SK-N-SH (cell line): ENCODE data around the gene PXMP4. TPM values are rescaled to one million over a fixed set of nuclear protein-coding genes. Genes with fewer than 3 reads are reported as not detected.

Experiments used
- CTCF ChIA-PET: fragments of 300-600, 350-600 bp; formaldehyde crosslinking; extraction: SDS; loops from one replicate; lab custom pipeline; 2021; lab: Yijun Ruan, JAX
- POLR2A ChIA-PET: fragments of 350-600 bp; sonication (Branson Sonifier 250); formaldehyde crosslinking; extraction: SDS; loops from one replicate; lab custom pipeline; 2020; ENCODE audit warnings: antibody characterized with exemption, inconsistent platforms; lab: Yijun Ruan, JAX
- DNase-seq: peaks from one replicate; pipeline ENCODE4 v3.0.0; 2012
- H2AFZ ChIP-seq: fragments of 200-600 bp; sonication (generic); 2 replicates; pipeline ENCODE4 v1.8.1; 2016; ENCODE audit warnings: antibody characterized with exemption, mild to moderate bottlenecking, low read depth
- H3F3A ChIP-seq: fragments of 200-600 bp; sonication (generic); replicated peaks from 2 replicates; pipeline ENCODE3; 2016; ENCODE audit warnings: antibody characterized with exemption, mild to moderate bottlenecking; ENCODE audit not compliant: insufficient read depth
- H3K27ac ChIP-seq, 2 experiments: fragments of 200-500 bp in 1 of 2; fragments of 200-600 bp in 1 of 2; sonication (Bioruptor generic) in 1 of 2; sonication (generic), shearing (Covaris generic) in 1 of 2; 2 replicates each; pipeline versions ENCODE4 v1.5.1 to v1.6.1; 2014 to 2016; ENCODE audit warnings: low read depth in 2 of 2, inconsistent platforms in 1 of 2, low read length in 1 of 2, mild to moderate bottlenecking in 1 of 2, mixed read lengths in 1 of 2
- H3K27me3 ChIP-seq: fragments of 200-600 bp; sonication (generic), shearing (Covaris generic); 2 replicates; pipeline ENCODE4 v1.6.1; 2016; ENCODE audit warnings: mixed run types; ENCODE audit not compliant: insufficient read depth
- H3K36me3 ChIP-seq, 2 experiments: fragments of 200-500 bp in 1 of 2; fragments of 200-600 bp in 1 of 2; sonication (Bioruptor generic) in 1 of 2; sonication (generic) in 1 of 2; replicated peaks in 1 of 2; 2 replicates each; pipeline versions ENCODE3 to v1.5.1; 2014 to 2016; ENCODE audit warnings: low read length in 1 of 2, mild to moderate bottlenecking in 1 of 2; ENCODE audit not compliant: insufficient read depth in 2 of 2, control insufficient read depth in 1 of 2
- H3K4me1 ChIP-seq, 2 experiments: fragments of 200-500 bp in 1 of 2; fragments of 200-600 bp in 1 of 2; sonication (Bioruptor generic) in 1 of 2; sonication (generic), shearing (Covaris generic) in 1 of 2; 2 replicates each; pipeline versions ENCODE4 v1.5.1 to v1.6.1; 2014 to 2016; ENCODE audit warnings: low read depth in 1 of 2, low read length in 1 of 2, mixed run types in 1 of 2; ENCODE audit not compliant: insufficient read depth in 2 of 2, control insufficient read depth in 1 of 2
- H3K4me2 ChIP-seq: fragments of 200-600 bp; sonication (generic), shearing (Covaris generic); 2 replicates; pipeline ENCODE4 v1.6.1; 2017; ENCODE audit warnings: mixed run types
- H3K4me3 ChIP-seq, 2 experiments: fragments of 200-500 bp in 1 of 2; fragments of 200-600 bp in 1 of 2; sonication (Bioruptor generic) in 1 of 2; sonication (generic), shearing (Covaris generic) in 1 of 2; 2 replicates each; pipeline versions ENCODE4 v1.5.1 to v1.8.1; 2014 to 2016; ENCODE audit warnings: low read depth in 2 of 2, inconsistent platforms in 1 of 2, low read length in 1 of 2, mild to moderate bottlenecking in 1 of 2, mixed read lengths in 1 of 2, moderate library complexity in 1 of 2
- H3K79me2 ChIP-seq: fragments of 200-600 bp; sonication (generic); 2 replicates; pipeline ENCODE4 v1.8.1; 2017; ENCODE audit warnings: mild to moderate bottlenecking; ENCODE audit not compliant: insufficient read depth
- H3K9ac ChIP-seq: fragments of 200-600 bp; sonication (generic); 2 replicates; pipeline ENCODE4 v1.6.1; 2017; ENCODE audit warnings: mixed run types
- H3K9me2 ChIP-seq: fragments of 200-600 bp; sonication (generic); 2 replicates; pipeline ENCODE4 v1.6.1; 2017; ENCODE audit warnings: mixed run types
- H3K9me3 ChIP-seq: fragments of 200-600 bp; sonication (generic); 2 replicates; pipeline ENCODE4 v1.6.1; 2017; ENCODE audit warnings: mixed run types, mild to moderate bottlenecking, moderate library complexity
- H4K20me1 ChIP-seq: fragments of 200-600 bp; sonication (generic); 2 replicates; pipeline ENCODE4 v1.6.1; 2017; ENCODE audit warnings: mild to moderate bottlenecking, mixed run types; ENCODE audit not compliant: insufficient read depth
- CHD2 ChIP-seq: fragments of 150-350 bp; IDR thresholded peaks from 2 replicates; pipeline ENCODE4 v1.6.1; 2018; ENCODE audit warnings: low read length; ENCODE audit not compliant: partially characterized antibody
- EP300 ChIP-seq, 2 experiments: IDR thresholded peaks; 2 replicates each; pipeline versions ENCODE4 v1.4.0 to v1.6.1; 2012; ENCODE audit warnings: borderline replicate concordance in 1 of 2, low read depth in 1 of 2, low read length in 1 of 2
- EZH2phosphoT487 ChIP-seq: fragments of 200-600 bp; sonication (generic); IDR thresholded peaks from 2 replicates; pipeline ENCODE4 v1.6.1; 2017; ENCODE audit warnings: low read depth, mixed run types, mild to moderate bottlenecking, antibody characterized with exemption, moderate library complexity, borderline replicate concordance
- FOSL2 ChIP-seq: IDR thresholded peaks from 2 replicates; pipeline ENCODE4 v1.4.0; 2012; ENCODE audit warnings: low read depth, mild to moderate bottlenecking, moderate library complexity, borderline replicate concordance
- GATA2 ChIP-seq: sonication (generic); formaldehyde crosslinking; IDR thresholded peaks from 2 replicates; pipeline ENCODE4 v1.5.0; 2020; ENCODE audit warnings: mild to moderate bottlenecking, missing genetic modification reagents
- JUND ChIP-seq: IDR thresholded peaks from 2 replicates; pipeline ENCODE4 v1.4.0; 2012
- MEF2A ChIP-seq: IDR thresholded peaks from 2 replicates; pipeline ENCODE4 v1.4.0; 2012; ENCODE audit warnings: low read depth, borderline replicate concordance
- PBX3 ChIP-seq: IDR thresholded peaks from 2 replicates; pipeline ENCODE4; 2012
- RCOR1 ChIP-seq: fragments of 150-350 bp; IDR thresholded peaks from 2 replicates; pipeline ENCODE4 v1.6.1; 2017; ENCODE audit warnings: antibody characterized with exemption, low read length
- USF2 ChIP-seq: fragments of 150-350 bp; IDR thresholded peaks from 2 replicates; pipeline ENCODE4 v1.6.1; 2017; ENCODE audit warnings: antibody characterized with exemption, low read length, low read depth, borderline replicate concordance
- WGBS: methylation state at CpG from one replicate; pipeline ENCODE4 v1.1.6; 2017; ENCODE audit warnings: low lambda C conversion rate; 5-methylcytosine and 5-hydroxymethylcytosine counted together
- polyA plus RNA-seq, 3 experiments: library from polyadenylated mRNA; depleted of rRNA; stranded (reverse); fragments of >200 nt; gene quantifications; 2 replicates each; pipeline ENCODE4 v1.2.3, GENCODE V29; 2012
- TF ChIP-seq, protein P1 (sequence below): IDR thresholded peaks from 2 replicates; pipeline ENCODE4 v1.6.1; 2012; ENCODE audit warnings: mild to moderate bottlenecking, low read depth, low read length, moderate library complexity

The PXMP4 gene
- polyA plus RNA-seq, 1 of the 3 experiments (the other 2 are of a cell fraction) = 5.6 TPM

DNA sequence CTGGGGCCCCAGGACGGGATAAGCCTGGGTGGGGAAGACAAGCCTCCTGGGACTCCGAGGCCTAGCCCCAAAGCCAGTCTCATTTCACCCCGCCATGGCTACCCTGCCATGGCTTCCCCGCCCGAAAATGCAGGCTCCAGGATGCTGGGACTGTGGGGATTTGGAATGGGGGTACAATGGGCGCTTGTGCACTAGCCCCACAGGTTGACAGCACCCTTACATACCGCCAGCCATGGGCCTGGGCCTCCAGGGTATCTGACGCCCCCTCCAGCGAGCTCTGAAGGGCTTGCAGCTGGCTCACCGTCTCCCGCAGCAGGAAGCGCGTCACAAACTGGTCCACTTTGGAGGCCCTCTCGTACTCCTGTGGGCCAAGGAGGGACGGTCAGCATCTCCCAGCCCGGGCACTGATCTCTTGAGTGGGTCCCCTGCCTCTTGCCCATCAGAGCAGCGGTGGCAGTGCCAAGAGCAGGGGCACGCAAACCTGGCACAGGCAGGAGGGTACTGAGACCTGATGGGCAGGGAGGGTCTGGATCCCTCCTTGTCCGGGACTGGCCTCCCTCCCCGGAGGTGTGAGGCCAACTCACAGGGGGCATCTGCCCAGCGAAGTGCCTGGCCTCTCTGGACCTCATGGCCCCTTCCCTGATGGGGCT is 60.0 kb downstream of the PXMP4 start:
- Histone ChIP-seq H4K20me1 (no peaks in the 10 kb centered on the region), H3K9ac (no peak overlapping the region), H3K4me3 (no peak overlapping the region), H3K27ac (no peak overlapping the region), H3F3A (no peaks in the 10 kb centered on the region), H3K9me3 (no peaks in the 10 kb centered on the region), H3K27me3 (no peaks in the 10 kb centered on the region), H3K4me2 (no peak overlapping the region), H3K79me2 (no peaks in the 10 kb centered on the region), H2AFZ (no peak overlapping the region), H3K9me2 (no peaks in the 10 kb centered on the region), H3K4me1 (peaks cover 0 to 19% of the 10 kb centered on the region in 2 experiments; a peak in 1 of 4 replicates), H3K36me3 (peaks cover 0 to 7% of the 10 kb centered on the region in 2 experiments)
- TF ChIP-seq GATA2 (CRISPR knock-in tag) = no peak
- CTCF ChIA-PET = interaction anchor here (1.0 kb wide), 1 partner anchor 82 kb away, joined by 4 read pairs; no protein-coding TSS in a partner anchor
- no peak for DNase-seq
- POLR2A ChIA-PET = no interaction called here
- WGBS = no CpG with 5 or more reads among the region's 21 CpGs

DNA sequence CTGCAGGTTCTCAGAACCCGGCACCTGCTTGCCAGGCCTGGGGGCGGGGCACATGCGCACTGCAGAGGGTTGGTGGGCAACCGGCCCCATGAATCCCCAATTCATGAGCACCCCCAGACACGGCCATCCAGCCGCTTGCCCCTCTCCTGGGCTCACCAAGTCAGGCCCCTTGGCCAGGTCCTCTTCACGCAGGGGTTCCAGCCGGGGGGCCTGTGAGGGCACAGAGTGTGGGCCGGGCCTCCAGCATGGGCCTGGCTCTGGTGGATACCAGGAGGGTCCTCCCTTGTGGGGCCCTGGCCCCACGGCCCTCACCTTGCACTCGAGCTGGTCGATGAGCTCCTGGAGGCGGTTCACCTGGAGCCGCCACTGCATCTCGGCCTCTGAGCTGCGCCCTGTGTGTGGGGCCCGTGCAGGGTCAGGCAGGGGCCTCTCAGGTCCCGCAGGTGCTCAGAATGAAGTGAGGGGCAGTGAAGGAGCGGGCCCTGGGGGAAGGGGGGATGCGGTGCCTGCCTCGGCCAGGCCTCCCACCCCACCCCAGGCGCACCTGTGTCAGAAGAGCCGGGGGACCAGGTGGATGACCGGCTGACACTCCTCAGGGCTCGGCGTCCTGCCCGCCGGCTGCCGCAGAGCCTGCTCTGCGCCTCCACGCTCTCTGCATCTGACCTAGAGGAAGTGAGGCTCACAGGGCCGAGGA is 60.6 kb downstream of the PXMP4 start:
- H3K9me3 ChIP-seq = no peaks in the 10 kb centered on the region
- no peaks in the 10 kb centered on the region for H4K20me1 ChIP-seq
- no peaks in the 10 kb centered on the region for H3K27me3 ChIP-seq
- WGBS = 95% methylated on average over 7 of the region's 32 CpGs
- H3K27ac ChIP-seq = no peak overlapping the region
- H3K9me2 ChIP-seq = no peaks in the 10 kb centered on the region
- H3K4me2 ChIP-seq = no peak overlapping the region
- no peak for DNase-seq
- no peak overlapping the region for H3K4me3 ChIP-seq
- POLR2A ChIA-PET = no interaction called here
- H3K4me1 ChIP-seq = peaks cover 0 to 15% of the 10 kb centered on the region in 2 experiments; a peak in 1 of 4 replicates
- H3K79me2 ChIP-seq = no peaks in the 10 kb centered on the region
- no peak overlapping the region for H3K9ac ChIP-seq
- TF ChIP-seq MEF2A (no peak), JUND (no peak), GATA2 (CRISPR knock-in tag) (no peak), PBX3 (no peak), CHD2 (no peak), EP300 (IDR thresholded peaks at IDR 0.05; ENCODE audit: borderline replicate concordance in 1 of 2, low read depth in 1 of 2, low read length in 1 of 2) (no peak), USF2 (no peak), RCOR1 (no peak), EZH2phosphoT487 (no peak), FOSL2 (no peak)
- TF ChIP-seq, protein P1, sequence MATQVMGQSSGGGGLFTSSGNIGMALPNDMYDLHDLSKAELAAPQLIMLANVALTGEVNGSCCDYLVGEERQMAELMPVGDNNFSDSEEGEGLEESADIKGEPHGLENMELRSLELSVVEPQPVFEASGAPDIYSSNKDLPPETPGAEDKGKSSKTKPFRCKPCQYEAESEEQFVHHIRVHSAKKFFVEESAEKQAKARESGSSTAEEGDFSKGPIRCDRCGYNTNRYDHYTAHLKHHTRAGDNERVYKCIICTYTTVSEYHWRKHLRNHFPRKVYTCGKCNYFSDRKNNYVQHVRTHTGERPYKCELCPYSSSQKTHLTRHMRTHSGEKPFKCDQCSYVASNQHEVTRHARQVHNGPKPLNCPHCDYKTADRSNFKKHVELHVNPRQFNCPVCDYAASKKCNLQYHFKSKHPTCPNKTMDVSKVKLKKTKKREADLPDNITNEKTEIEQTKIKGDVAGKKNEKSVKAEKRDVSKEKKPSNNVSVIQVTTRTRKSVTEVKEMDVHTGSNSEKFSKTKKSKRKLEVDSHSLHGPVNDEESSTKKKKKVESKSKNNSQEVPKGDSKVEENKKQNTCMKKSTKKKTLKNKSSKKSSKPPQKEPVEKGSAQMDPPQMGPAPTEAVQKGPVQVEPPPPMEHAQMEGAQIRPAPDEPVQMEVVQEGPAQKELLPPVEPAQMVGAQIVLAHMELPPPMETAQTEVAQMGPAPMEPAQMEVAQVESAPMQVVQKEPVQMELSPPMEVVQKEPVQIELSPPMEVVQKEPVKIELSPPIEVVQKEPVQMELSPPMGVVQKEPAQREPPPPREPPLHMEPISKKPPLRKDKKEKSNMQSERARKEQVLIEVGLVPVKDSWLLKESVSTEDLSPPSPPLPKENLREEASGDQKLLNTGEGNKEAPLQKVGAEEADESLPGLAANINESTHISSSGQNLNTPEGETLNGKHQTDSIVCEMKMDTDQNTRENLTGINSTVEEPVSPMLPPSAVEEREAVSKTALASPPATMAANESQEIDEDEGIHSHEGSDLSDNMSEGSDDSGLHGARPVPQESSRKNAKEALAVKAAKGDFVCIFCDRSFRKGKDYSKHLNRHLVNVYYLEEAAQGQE = no peak
- TF ChIP-seq, all 33 proteins: peak for 0
- CTCF ChIA-PET = interaction anchor here (1.0 to 1.3 kb wide), 2 partner anchors 9 to 202 kb away, joined by 3 read pairs; no protein-coding TSS in a partner anchor
- Histone ChIP-seq H3F3A (no peaks in the 10 kb centered on the region), H2AFZ (no peak overlapping the region), H3K36me3 (peaks cover 0 to 7% of the 10 kb centered on the region in 2 experiments)
